ENCODE results near the gene ALG12. TPM values are rescaled to one million over a fixed set of nuclear protein-coding genes. Genes with fewer than 3 reads are reported as not detected.

Gene ALG12
- total and polyA plus RNA-seq, 2 of the 4 experiments (the other 2 are of a cell fraction): 7.2 to 10.9 TPM

GRCh38 chr22:49942565-49943404 lies 24.5 kb upstream of the ALG12 start:
- Histone ChIP-seq H2BK20ac (ENCODE audit: low read depth, low read length) (no peak overlapping the region), H2BK5ac (ENCODE audit: low read depth, low read length, poor library complexity, severe bottlenecking) (no peak overlapping the region), H3K18ac (ENCODE audit: low read depth, low read length) (no peak overlapping the region), H3K4me2 (ENCODE audit: low read depth, low read length) (no peak overlapping the region), H2BK15ac (ENCODE audit: low read depth, low read length) (no peak overlapping the region), H2AK9ac (replicated peaks; ENCODE audit: low read depth, low read length, poor library complexity) (no peak overlapping the region), H3K56ac (ENCODE audit: extremely low read depth, insufficient read depth, low read length) (no peak overlapping the region), H3K4me1 (ENCODE audit: control insufficient read depth, insufficient read depth, low read length) (no peaks in the 10 kb centered on the region), H3K27me3 (ENCODE audit: control insufficient read depth, insufficient read depth, low read length) (no peaks in the 10 kb centered on the region), H3K79me1 (ENCODE audit: low read depth in 1 of 2, low read length in 2 of 2) (no peaks in the 10 kb centered on the region), H3K9me3 (ENCODE audit: control insufficient read depth, insufficient read depth, low read length) (no peaks in the 10 kb centered on the region), H3K14ac (replicated peaks; ENCODE audit: low read depth, low read length) (no peak overlapping the region), H2AFZ (replicated peaks; ENCODE audit: low read length, poor library complexity) (no peak overlapping the region), H2AK5ac (ENCODE audit: low read depth, low read length) (no peak overlapping the region), H3K4ac (ENCODE audit: low read depth, low read length) (no peak overlapping the region), H4K8ac (ENCODE audit: low read depth in 2 of 2, low read length in 2 of 2) (no peak overlapping the region), H4K5ac (ENCODE audit: low read depth, low read length) (no peak overlapping the region), H4K91ac (ENCODE audit: insufficient read depth, low read depth, low read length) (no peak overlapping the region), H2BK120ac (ENCODE audit: low read depth, low read length) (no peak overlapping the region), H4K20me1 (ENCODE audit: insufficient read depth, low read length) (no peaks in the 10 kb centered on the region), H3K9me1 (ENCODE audit: insufficient read depth, low read length) (no peaks in the 10 kb centered on the region), H3K23ac (ENCODE audit: low read depth, low read length) (no peak overlapping the region), H3K27ac (ENCODE audit: insufficient read depth, low read length) (no peak overlapping the region), H3K36me3 (ENCODE audit: control insufficient read depth, insufficient read depth, low read length) (no peaks in the 10 kb centered on the region), H3K9ac (ENCODE audit: low read depth, low read length) (no peak overlapping the region), H3K4me3 (ENCODE audit: insufficient read depth, low read depth, low read length) (no peak overlapping the region)
- ChIA-PET POLR2A (ENCODE audit: unreplicated experiment) (interaction anchor here (0.5 kb wide), 1 partner anchor 9 kb away, joined by 3 read pairs; no protein-coding TSS in a partner anchor), CTCF (interaction anchor here (1.0 kb wide), 1 partner anchor 41 kb away, joined by 3 read pairs; no protein-coding TSS in a partner anchor)
- no peak for ATAC-seq (ENCODE audit: low read depth)
- no TSS peak for BruUV-seq (replicated peaks)
- WGBS, 2 experiments (ENCODE audit: extremely low coverage in 2 of 2, insufficient read length in 1 of 2): 80 to 100% methylated on average over 3 to 7 of the region's 21 CpGs
- in situ Hi-C loops (cut with MboI; ENCODE audit: low sequenced_read_pairs) (no loop called here), intact Hi-C loops (cut with micrococcal nuclease) (no loop called here), dilution Hi-C loops (cut with HindIII; ENCODE audit: low sequenced_read_pairs, unreplicated experiment) (no loop called here)
- DNase-seq: no peak
- TF ChIP-seq MAFK (IDR thresholded peaks at IDR 0.05; ENCODE audit: low read depth, low read length): no peak
- no peak for TF ChIP-seq MAZ (IDR thresholded peaks at IDR 0.05; ENCODE audit: borderline replicate concordance, low read depth, low read length)
- no peak for TF ChIP-seq CTCF (conservative IDR thresholded peaks at IDR 0.05; ENCODE audit: low read depth, low read length)
- TF ChIP-seq ELK1 (IDR thresholded peaks at IDR 0.05; ENCODE audit: borderline replicate concordance, low read depth, low read length): no peak
- no peak for TF ChIP-seq MXI1 (IDR thresholded peaks at IDR 0.05; ENCODE audit: borderline replicate concordance, low read depth, low read length)
- no peak for TF ChIP-seq USF2 (IDR thresholded peaks at IDR 0.05; ENCODE audit: low read depth, low read length)
- TF ChIP-seq RCOR1 (IDR thresholded peaks at IDR 0.05; ENCODE audit: insufficient replicate concordance, low read length): no peak
- no peak for TF ChIP-seq RFX5 (IDR thresholded peaks at IDR 0.05; ENCODE audit: low read depth, low read length)
- no peak for TF ChIP-seq RAD21 (IDR thresholded peaks at IDR 0.05; ENCODE audit: low read length)
- no peak for TF ChIP-seq SMC3 (IDR thresholded peaks at IDR 0.05; ENCODE audit: low read depth, low read length)
- no peak for TF ChIP-seq POLR2A (IDR thresholded peaks at IDR 0.05; ENCODE audit: low read depth, low read length)
- no peak for TF ChIP-seq NFE2L2 (IDR thresholded peaks at IDR 0.05; ENCODE audit: low read depth, low read length)
- no peak for TF ChIP-seq CHD1 (IDR thresholded peaks at IDR 0.05; ENCODE audit: low read depth, low read length)
- no peak for TF ChIP-seq CEBPB (IDR thresholded peaks at IDR 0.05; ENCODE audit: low read depth, low read length)
- TF ChIP-seq BHLHE40 (IDR thresholded peaks at IDR 0.05; ENCODE audit: low read depth, low read length): no peak

Data from IMR-90 (cell line).